ENCODE data around the gene PPP1R15A.
"Not testable (repeated sequence)": the region's sequence is repeated elsewhere in the genome, so short reads cannot be mapped to it uniquely, and the experiment has no call there.

Gene PPP1R15A

GRCh38 chr19:48859711-48860572, 12.3 kb upstream of the PPP1R15A start:
- DNase-seq, result no peak

GRCh38 chr19:48861313-48861712, 10.9 kb upstream of the PPP1R15A start:
- DNase-seq, result no peak

- DNase-seq, result no peak
Measured at GRCh38 chr19:48862827-48863226, 9.4 kb upstream of the PPP1R15A start.

DNA sequence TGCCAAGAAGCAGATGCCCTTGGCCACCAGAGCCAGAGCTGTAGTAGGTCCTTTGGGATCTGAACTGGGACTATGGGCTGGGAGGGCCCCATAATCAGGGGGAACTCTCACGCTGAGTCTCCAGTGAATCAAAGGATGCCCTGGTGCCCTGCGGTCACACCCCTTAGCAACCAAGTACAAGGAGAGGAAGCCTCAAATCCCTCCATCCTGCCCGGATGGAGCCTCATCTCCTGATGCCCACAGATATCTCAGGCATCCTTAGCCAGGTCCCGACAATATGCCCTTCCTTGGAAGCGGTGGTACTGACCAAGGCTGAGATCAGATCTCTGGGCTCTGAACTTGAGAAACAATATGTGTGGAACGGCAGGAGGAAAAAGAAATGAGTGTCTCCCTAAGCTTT, 5.5 kb upstream of the PPP1R15A start:
- DNase-seq, result no peak

- DNase-seq, result no peak
Measured at GRCh38 chr19:48867123-48867745, 5.0 kb upstream of the PPP1R15A start.

DNA sequence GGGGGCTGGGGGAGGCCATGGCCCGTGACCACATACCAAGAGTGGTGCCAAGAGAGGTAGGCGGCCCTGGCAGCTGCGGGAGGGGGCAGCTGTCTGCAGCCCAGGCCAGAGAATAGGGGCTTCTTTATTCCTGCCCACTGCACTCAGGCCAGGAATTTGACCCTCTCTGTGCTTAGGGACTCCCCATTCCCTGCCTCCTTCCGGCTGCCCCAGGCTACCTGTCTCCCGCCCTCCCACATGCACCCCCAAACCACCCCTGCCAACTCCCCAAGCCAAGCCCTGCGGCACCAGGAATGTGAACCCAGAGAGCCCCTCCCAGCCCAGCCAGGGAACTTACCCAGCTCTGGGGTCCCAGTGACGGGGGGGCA, 4.5 kb upstream of the PPP1R15A start:
- DNase-seq, result no peak

DNA sequence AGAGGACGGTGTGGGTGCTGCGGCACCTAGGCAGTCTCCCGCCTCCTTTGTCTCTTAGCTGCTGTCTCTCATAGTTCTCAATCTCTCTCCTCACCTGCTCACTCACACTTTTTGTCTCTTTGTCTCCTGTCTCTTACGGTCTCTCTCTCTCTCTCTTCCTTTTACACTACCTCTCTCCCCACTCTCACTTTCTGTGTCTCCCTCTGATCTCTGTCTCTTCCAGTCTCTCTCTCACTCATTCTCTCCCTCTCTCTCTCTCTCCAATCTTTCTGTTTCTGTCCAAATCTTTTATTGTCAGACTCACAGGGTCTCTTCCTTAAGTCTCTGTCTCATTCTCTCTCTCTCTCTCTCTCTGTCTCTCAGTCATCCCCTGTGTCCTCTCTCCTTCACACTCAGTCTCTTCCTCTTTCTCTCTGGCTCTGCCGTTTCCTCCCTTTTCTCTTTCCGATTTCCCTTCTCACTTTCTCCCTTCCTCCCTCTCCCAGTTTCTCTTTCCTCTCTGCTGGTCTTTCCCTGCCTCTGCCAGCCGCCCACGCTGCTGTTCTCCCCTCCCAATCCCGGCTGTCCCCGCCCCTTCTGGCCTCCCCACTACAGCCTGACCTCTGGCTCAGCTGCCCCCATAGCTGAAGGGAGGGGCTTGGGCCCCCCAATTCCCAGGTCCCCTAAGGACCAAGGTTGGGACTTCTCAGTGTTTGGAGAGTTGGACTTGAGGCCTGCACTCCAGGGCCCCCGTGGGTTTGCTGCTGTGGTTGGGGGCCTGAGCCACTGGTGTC, 3.9 kb upstream of the PPP1R15A start, which contains the start of gene PLEKHA4:
PLEKHA4 (minus strand) TSS at position 504 of the 773 bp plus-strand sequence. CDS start 997 bp downstream, outside the sequence.
- no peak for DNase-seq

DNA sequence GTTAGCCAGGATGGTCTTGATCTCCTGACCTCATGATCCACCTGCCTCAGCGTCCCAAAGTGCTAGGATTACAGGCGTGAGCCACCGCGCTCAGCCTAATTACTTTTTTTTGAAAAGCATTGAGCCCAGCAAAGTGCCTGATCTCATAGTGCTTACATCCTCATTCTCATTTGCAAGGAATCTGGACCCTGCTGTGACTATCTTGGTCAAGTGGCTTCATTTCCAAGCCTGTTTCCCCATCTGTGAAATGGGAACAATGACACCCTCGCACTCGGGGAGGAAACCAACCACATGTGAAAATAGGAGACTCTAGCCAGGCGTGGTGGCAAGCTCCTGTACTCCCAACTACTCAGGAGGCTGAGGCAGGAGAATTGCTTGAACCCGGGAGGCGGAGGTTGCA, 2.2 kb upstream of the PPP1R15A start:
- DNase-seq, result no peak

DNA sequence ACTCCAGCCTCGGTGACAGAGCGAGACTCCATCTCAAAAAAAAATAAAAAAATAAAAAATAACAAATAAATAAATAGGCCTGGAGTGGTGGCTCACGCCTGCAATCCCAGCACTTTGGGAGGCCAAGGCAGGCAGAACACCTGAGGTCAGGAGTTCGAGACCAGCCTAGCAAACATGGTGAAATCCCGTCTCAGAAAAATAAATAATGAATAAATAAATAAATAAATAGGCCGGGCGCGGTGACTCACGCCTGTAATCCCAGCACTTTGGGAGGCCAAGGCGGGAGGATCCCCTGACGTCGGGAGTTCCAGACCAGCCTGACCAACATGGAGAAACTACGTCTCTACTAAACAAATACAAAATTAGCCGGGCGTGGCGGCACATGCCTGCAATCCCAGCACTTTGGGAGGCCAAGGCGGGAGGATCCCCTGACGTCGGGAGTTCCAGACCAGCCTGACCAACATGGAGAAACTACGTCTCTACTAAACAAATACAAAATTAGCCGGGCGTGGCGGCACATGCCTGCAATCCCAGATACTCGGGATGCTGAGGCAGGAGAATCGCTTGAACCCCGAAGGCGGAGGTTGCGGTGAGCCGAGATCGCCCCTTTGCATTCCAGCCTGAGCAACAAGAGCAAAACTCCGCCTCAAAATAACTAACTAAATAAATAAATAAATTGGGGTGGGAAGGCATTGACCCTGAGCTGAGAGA, 595 bp upstream of the PPP1R15A start:
- not testable (repeated sequence) for DNase-seq

GRCh38 chr19:48872884-48873475, 759 bp downstream of the PPP1R15A start:
- peak; percentile 68 for DNase-seq

DNA sequence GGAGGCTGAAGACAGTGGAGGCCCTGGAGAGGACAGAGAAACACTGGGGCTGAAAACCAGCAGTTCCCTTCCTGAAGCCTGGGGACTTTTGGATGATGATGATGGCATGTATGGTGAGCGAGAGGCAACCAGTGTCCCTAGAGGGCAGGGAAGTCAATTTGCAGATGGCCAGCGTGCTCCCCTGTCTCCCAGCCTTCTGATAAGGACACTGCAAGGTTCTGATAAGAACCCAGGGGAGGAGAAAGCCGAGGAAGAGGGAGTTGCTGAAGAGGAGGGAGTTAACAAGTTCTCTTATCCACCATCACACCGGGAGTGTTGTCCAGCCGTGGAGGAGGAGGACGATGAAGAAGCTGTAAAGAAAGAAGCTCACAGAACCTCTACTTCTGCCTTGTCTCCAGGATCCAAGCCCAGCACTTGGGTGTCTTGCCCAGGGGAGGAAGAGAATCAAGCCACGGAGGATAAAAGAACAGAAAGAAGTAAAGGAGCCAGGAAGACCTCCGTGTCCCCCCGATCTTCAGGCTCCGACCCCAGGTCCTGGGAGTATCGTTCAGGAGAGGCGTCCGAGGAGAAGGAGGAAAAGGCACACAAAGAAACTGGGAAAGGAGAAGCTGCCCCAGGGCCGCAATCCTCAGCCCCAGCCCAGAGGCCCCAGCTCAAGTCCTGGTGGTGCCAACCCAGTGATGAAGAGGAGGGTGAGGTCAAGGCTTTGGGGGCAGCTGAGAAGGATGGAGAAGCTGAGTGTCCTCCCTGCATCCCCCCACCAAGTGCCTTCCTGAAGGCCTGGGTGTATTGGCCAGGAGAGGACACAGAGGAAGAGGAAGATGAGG, 1.5 kb downstream of the PPP1R15A start:
- no peak for DNase-seq

DNA sequence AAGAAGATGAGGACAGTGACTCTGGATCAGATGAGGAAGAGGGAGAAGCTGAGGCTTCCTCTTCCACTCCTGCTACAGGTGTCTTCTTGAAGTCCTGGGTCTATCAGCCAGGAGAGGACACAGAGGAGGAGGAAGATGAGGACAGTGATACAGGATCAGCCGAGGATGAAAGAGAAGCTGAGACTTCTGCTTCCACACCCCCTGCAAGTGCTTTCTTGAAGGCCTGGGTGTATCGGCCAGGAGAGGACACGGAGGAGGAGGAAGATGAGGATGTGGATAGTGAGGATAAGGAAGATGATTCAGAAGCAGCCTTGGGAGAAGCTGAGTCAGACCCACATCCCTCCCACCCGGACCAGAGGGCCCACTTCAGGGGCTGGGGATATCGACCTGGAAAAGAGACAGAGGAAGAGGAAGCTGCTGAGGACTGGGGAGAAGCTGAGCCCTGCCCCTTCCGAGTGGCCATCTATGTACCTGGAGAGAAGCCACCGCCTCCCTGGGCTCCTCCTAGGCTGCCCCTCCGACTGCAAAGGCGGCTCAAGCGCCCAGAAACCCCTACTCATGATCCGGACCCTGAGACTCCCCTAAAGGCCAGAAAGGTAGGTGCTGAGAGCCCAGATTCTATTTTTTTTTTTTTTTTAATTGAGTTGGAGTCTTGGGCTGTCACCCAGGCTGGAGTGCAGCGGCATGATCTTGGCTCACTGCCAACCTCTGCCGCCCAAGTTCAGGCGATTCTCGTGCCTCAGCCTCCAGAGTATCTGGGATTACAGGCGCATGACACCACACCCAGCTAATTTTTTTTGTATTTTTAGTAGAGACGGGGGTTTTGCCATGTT, 2.3 kb downstream of the PPP1R15A start:
- DNase-seq, result peak; percentile 12

GRCh38 chr19:48876043-48876981, 4.1 kb downstream of the PPP1R15A start:
- peak; percentile 59 for DNase-seq

DNA sequence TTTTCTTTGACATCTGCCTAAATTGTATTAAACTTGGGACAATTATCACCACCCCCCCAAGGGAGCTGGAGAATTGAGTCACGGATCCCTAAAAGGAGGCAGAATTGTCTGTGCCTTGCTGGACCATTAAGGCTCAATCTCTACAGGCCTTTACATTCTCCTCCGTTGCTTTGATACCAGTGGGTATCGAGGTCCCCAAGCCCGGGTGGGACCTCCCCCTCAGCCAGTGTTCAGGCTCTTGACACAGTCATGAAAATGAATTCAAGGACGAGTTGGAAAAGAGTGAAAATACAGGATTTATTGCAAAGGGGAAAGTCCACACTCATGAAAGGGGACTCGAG, 5.6 kb downstream of the PPP1R15A start:
- no peak for DNase-seq

- no peak for DNase-seq
Measured at GRCh38 chr19:48878196-48879024, 6.2 kb downstream of the PPP1R15A start.

DNA sequence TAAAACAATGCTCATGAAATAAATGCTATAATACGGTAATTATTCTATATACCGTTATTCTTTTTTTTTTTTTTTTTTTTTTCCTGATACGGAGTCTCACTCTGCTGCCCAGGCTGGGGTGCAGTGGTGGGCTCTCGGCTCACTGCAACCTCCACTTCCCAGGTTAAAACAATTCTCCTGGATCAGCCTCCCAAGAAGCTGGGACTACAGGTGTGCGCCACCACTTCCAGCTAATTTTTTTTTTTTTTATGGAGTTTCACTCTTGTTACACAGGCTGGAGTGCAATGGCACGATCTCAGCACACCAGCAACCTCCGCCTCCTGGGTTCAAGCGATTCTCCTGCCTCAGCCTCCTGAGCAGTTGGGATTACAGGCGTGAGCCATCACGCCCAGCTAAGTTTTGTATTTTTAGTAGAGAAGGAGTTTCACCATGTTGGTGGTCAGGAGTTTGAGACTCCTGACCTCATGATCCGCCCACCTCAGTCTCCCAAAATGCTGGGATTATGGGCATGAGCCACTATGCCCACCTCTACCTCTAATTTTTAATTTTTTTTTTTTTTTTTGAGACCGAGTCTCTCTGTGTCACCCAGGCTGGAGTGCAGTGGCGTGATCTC, 6.9 kb downstream of the PPP1R15A start:
- DNase-seq, result no peak

- not testable (repeated sequence) for DNase-seq
Measured at GRCh38 chr19:48879696-48880095, 7.5 kb downstream of the PPP1R15A start.

All from stimulated activated CD4-positive, alpha-beta T cell treated with anti-CD3 and anti-CD28 coated beads, Interleukin-4, amount 100 ng/mL, for 1 hour (primary cell).